HepG2 (cell line): ENCODE results near the gene DOC2A. TPM values are rescaled to one million over a fixed set of nuclear protein-coding genes. Genes with fewer than 3 reads are reported as not detected.

Source experiments
- ARHGAP35 ChIP-seq: sonication (generic); formaldehyde crosslinking; IDR thresholded peaks from 2 replicates; pipeline ENCODE4 v1.9.0; 2022; ENCODE audit warnings: mild to moderate bottlenecking, inconsistent platforms, moderate library complexity, missing genetic modification reagents, borderline replicate concordance
- DR1 ChIP-seq: sonication (generic); formaldehyde crosslinking; IDR thresholded peaks from 2 replicates; pipeline ENCODE4 v1.8.0; 2021; ENCODE audit warnings: mild to moderate bottlenecking, missing genetic modification reagents, inconsistent platforms
- GMEB1 ChIP-seq: sonication (generic); formaldehyde crosslinking; IDR thresholded peaks from 2 replicates; pipeline ENCODE4 v1.5.1; 2020; ENCODE audit warnings: missing genetic modification reagents, mild to moderate bottlenecking, borderline replicate concordance
- HOMEZ ChIP-seq: IDR thresholded peaks from 2 replicates; pipeline ENCODE4 v1.6.1; 2016; ENCODE audit warnings: low read depth
- KDM4B ChIP-seq: sonication (generic); formaldehyde crosslinking; IDR thresholded peaks from 2 replicates; pipeline ENCODE4 v1.4.0; 2020; ENCODE audit warnings: missing genetic modification reagents
- MAFK ChIP-seq, 2 experiments: IDR thresholded peaks in 1 of 2; conservative IDR thresholded peaks in 1 of 2; 2 replicates each; pipeline ENCODE4 v1.6.1; 2011; ENCODE audit warnings: improper control_type of control experiment in 2 of 2, low read length in 2 of 2
- MNT ChIP-seq: fragments of 450-650 bp; IDR thresholded peaks from 2 replicates; pipeline ENCODE4 v1.6.1; 2016
- MXD1 ChIP-seq: sonication (generic); formaldehyde crosslinking; IDR thresholded peaks from 2 replicates; pipeline ENCODE4 v1.4.0; 2020; ENCODE audit warnings: mild to moderate bottlenecking, missing genetic modification reagents
- PATZ1 ChIP-seq: sonication (generic); formaldehyde crosslinking; IDR thresholded peaks from 2 replicates; pipeline ENCODE4 v1.4.0; 2020; ENCODE audit warnings: missing genetic modification reagents
- SRSF1 ChIP-seq: fragments of 200-400 bp; formaldehyde crosslinking; optimal IDR thresholded peaks from 2 replicates; pipeline ENCODE3; 2017; ENCODE audit warnings: mild to moderate bottlenecking, low read depth, low read length, moderate library complexity
- YY1 ChIP-seq: IDR thresholded peaks from 2 replicates; pipeline ENCODE4 v1.6.1; 2011; ENCODE audit warnings: low read length, low read depth, moderate library complexity, mild to moderate bottlenecking; ENCODE audit not compliant: insufficient read depth, insufficient replicate concordance
- ZNF256 ChIP-seq: sonication (generic); formaldehyde crosslinking; conservative IDR thresholded peaks from 2 replicates; pipeline ENCODE4 v1.4.0; 2020; ENCODE audit warnings: missing genetic modification reagents
- ZNF280D ChIP-seq: sonication (generic); formaldehyde crosslinking; IDR thresholded peaks from 2 replicates; pipeline ENCODE4 v1.5.1; 2020; ENCODE audit warnings: mild to moderate bottlenecking, missing genetic modification reagents
- ZNF770 ChIP-seq: sonication (generic); formaldehyde crosslinking; IDR thresholded peaks from 2 replicates; pipeline ENCODE4 v1.5.0; 2020; ENCODE audit warnings: mild to moderate bottlenecking, missing genetic modification reagents
- ZNF878 ChIP-seq: sonication (generic); formaldehyde crosslinking; IDR thresholded peaks from 2 replicates; pipeline ENCODE4 v1.8.1; 2023; ENCODE audit warnings: mild to moderate bottlenecking, missing genetic modification reagents, moderate library complexity
- polyA plus RNA-seq, 8 experiments: library from polyadenylated mRNA; depleted of rRNA in 3 of 8; stranded (reverse) in 7 of 8; unstranded in 1 of 8; fragments of >200 nt; fragmentation: Illumina TruSeq in 4 of 8; extraction: Trizol in 4 of 8; gene quantifications; 2 replicates each; pipeline versions ENCODE4 v1.2.1 to v1.2.3, GENCODE V29; 2011 to 2016; ENCODE audit warnings: low read depth in 4 of 8, missing spikeins in 1 of 8, mixed read lengths in 1 of 8; ENCODE audit not compliant: insufficient read depth in 1 of 8
- total RNA-seq, 5 experiments: library from RNA; depleted of rRNA; stranded (reverse); fragments of >200 nt; fragmentation: Illumina TruSeq; extraction: Trizol; gene quantifications; 2 replicates each; pipeline ENCODE4 v1.2.3, GENCODE V29; 2016; ENCODE audit warnings: low read depth in 1 of 5

DOC2A gene
- total and polyA plus RNA-seq, 2 of the 13 experiments (the other 11 are each of a cell fraction or from before 2014, with no cell fraction given), result 0.15 to 0.55 TPM

- TF ChIP-seq HOMEZ (CRISPR knock-in tag) (no peak), SRSF1 (peak; percentile 3), DR1 (CRISPR knock-in tag) (no peak), MAFK (conservative IDR thresholded peaks at IDR 0.05 in 1 of 2, IDR thresholded peaks at IDR 0.05 in 1 of 2; ENCODE audit: low read length in 2 of 2) (no peak), ZNF280D (CRISPR knock-in tag) (0 out of 2 replicates have a peak, but pooled peaks have one; percentile 25), ZNF878 (CRISPR knock-in tag) (no peak), GMEB1 (no peak), KDM4B (CRISPR knock-in tag) (no peak), MNT (no peak), YY1 (no peak), MXD1 (CRISPR knock-in tag) (no peak), ZNF256 (no peak), PATZ1 (CRISPR knock-in tag) (no peak), ZNF770 (peak; percentile 51; the same call in 1 of the 2 replicates), ARHGAP35 (no peak)
Measured at GRCh38 chr16:30053376-30054015, 42.7 kb upstream of the DOC2A start (continued).
